Kidney (tissue), 14 donors: Measurements from ENCODE around the gene LCLAT1. TPM values are rescaled to one million over a fixed set of nuclear protein-coding genes. Genes with fewer than 3 reads are reported as not detected.

ENCODE experiments used
- DNase-seq, 5 donors: peaks; one replicate each; pipeline ENCODE4 v3.0.0-alpha.2; 2013 to 2020
- FAIRE-seq: peaks from 2 replicates; lab custom pipeline; 2012; peaks lifted over from hg19 to GRCh38; lab: Jason Lieb, UNC
- H3K27ac ChIP-seq, 2 donors: one replicate each; pipeline ENCODE4 v1.7.0; 2013; ENCODE audit warnings: low read depth in 2 of 2, low read length in 2 of 2, inconsistent platforms in 1 of 2
- H3K27me3 ChIP-seq: one replicate; pipeline ENCODE4 v1.7.1; 2013; ENCODE audit warnings: low read length, inconsistent platforms; ENCODE audit not compliant: control insufficient read depth, insufficient read depth
- H3K36me3 ChIP-seq, 3 donors: one replicate each; pipeline versions ENCODE4 v1.7.0 to v1.7.1; 2013; ENCODE audit warnings: low read length in 3 of 3, control low read depth in 1 of 3, inconsistent platforms in 1 of 3; ENCODE audit not compliant: insufficient read depth in 3 of 3, control insufficient read depth in 2 of 3
- H3K4me1 ChIP-seq, 3 donors: one replicate each; pipeline versions ENCODE4 v1.7.0 to v1.7.1; 2013; ENCODE audit warnings: low read length in 3 of 3, inconsistent platforms in 1 of 3, low read depth in 1 of 3; ENCODE audit not compliant: control insufficient read depth in 2 of 3, insufficient read depth in 2 of 3
- H3K4me3 ChIP-seq, 3 donors: one replicate each; pipeline versions ENCODE4 v1.7.0 to v1.8.1; 2013; ENCODE audit warnings: low read length in 3 of 3, control low read depth in 1 of 3, inconsistent platforms in 1 of 3
- H3K9ac ChIP-seq, 3 donors: one replicate each; pipeline versions ENCODE4 v1.7.0 to v1.7.1; 2013; ENCODE audit warnings: low read length in 3 of 3, control low read depth in 1 of 3, inconsistent platforms in 1 of 3
- H3K9me3 ChIP-seq, 3 donors: one replicate each; pipeline versions ENCODE4 v1.7.0 to v1.7.1; 2013; ENCODE audit warnings: low read length in 3 of 3, control low read depth in 1 of 3, inconsistent platforms in 1 of 3; ENCODE audit not compliant: control insufficient read depth in 2 of 3, insufficient read depth in 1 of 3
- CTCF ChIP-seq: IDR thresholded peaks from 3 replicates; pipeline ENCODE4 v1.5.1; 2012; ENCODE audit warnings: mild to moderate bottlenecking, moderate library complexity, borderline replicate concordance; ENCODE audit not compliant: insufficient read depth; ENCODE audit errors: extremely low read depth
- intact Hi-C: fragments of 100-400 bp; cut with DNase I; formaldehyde crosslinking; loops from one replicate; pipeline ENCODE4 v1.11.1; 2022
- polyA plus RNA-seq: library from polyadenylated mRNA; stranded (reverse); fragments of 350-450 nt; fragmentation: Illumina TruSeq; extraction: RNeasy Lipid Tissue Mini Kit (QIAGEN cat#74804); gene quantifications from one replicate; pipeline ENCODE4 v1.2.3, GENCODE V29; 2014; ENCODE audit warnings: low read depth, low replicate concordance; ENCODE audit not compliant: insufficient read depth
- total RNA-seq: library from RNA; stranded (reverse); fragmentation: NEBNext Ultra II Directional; extraction: Animal tissue kit (Norgen Biotek cat#: 25700); gene quantifications from one replicate; pipeline ENCODE4 v1.2.1, GENCODE V29; 2021
- donor health status: control.
- donor health status: control.
- donor health status: control.
- donor health status: control.
- donor health status: control.
- donor health status: DM: yes; HTN: yes; CAD: no.
- donor health status: Normal renal cell carcinoma (clear cell type).

Gene LCLAT1
- total and polyA plus RNA-seq, 2 donors from 2014 or later = 5.6 to 19.4 TPM

DNA sequence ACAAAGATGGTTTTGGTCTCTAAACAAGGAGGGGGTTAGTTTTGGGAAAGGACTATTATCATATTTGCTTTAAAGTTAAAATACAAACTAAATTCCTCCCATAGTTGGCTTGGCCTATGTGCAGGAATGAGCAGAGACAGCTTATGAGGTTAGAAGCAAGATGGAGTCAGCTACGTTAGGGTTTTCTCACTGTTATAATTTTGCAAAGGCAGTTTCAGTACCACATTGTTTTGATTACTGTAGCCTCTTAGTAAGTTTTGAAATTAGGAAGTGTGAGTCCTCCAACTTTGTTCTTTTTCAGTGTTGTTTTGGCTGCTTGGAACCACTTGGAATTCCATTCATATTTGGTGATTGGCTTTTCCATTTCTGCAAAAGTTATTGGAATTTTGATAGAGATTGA is 23.4 kb downstream of the LCLAT1 start:
- Histone ChIP-seq H3K9ac (no peak overlapping the region), H3K4me3 (no peak overlapping the region), H3K27ac (no peak overlapping the region), H3K9me3 (peaks cover 0 to 3% (median 0%) of the 10 kb centered on the region in 3 donors), H3K27me3 (no peaks in the 10 kb centered on the region), H3K4me1 (peaks cover 0 to 7% (median 3%) of the 10 kb centered on the region in 3 donors), H3K36me3 (no peaks in the 10 kb centered on the region)
- FAIRE-seq = no peak
- no peak for DNase-seq
- no peak for TF ChIP-seq CTCF
- intact Hi-C loops = no loop called here

GRCh38 chr2:30472326-30472725 is 25.3 kb downstream of the LCLAT1 start:
- FAIRE-seq = no peak
- TF ChIP-seq CTCF = no peak

DNA sequence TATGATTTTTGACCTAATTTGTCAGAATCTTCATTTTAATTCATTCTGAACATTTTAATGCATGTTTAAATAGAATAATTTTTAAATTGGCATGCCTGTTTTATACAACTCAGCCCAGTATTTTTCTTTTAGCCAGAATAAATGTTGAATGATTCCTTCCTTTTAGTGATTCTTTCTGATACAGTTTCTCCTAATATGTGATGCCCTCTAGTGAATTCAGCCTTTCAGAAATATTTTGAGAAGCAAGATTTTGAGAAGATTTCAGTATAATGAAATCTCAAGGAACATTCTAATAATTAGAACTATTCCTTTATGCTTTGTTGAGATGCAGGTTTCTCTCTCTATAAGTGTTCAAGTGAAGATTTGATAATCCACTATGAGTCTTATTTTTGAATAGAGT is 28.5 kb downstream of the LCLAT1 start:
- DNase-seq = peak in 1 of 5 donors; percentile 29
- Histone ChIP-seq H3K27ac (no peak overlapping the region), H3K4me3 (no peak overlapping the region), H3K36me3 (no peaks in the 10 kb centered on the region), H3K27me3 (no peaks in the 10 kb centered on the region), H3K9me3 (no peaks in the 10 kb centered on the region), H3K9ac (no peak overlapping the region), H3K4me1 (peaks cover 0 to 12% (median 3%) of the 10 kb centered on the region in 3 donors)
- peak; percentile 77 for FAIRE-seq
- intact Hi-C loops = no loop called here
- TF ChIP-seq CTCF = peak; percentile 14

More at GRCh38 chr2:30472326-30472725, 25.3 kb downstream of the LCLAT1 start:
- Histone ChIP-seq H3K4me1 (peaks cover 0 to 11% (median 3%) of the 10 kb centered on the region in 3 donors), H3K4me3 (no peak overlapping the region), H3K27me3 (no peaks in the 10 kb centered on the region), H3K36me3 (no peaks in the 10 kb centered on the region), H3K27ac (no peak overlapping the region), H3K9ac (no peak overlapping the region), H3K9me3 (peaks cover 0 to 3% (median 0%) of the 10 kb centered on the region in 3 donors)
- intact Hi-C loops = no loop called here
- DNase-seq = peak in 1 of 5 donors; percentile 16

- no peak for TF ChIP-seq CTCF
- H3K36me3 ChIP-seq = no peaks in the 10 kb centered on the region
- peaks cover 0 to 12% (median 3%) of the 10 kb centered on the region in 3 donors for H3K4me1 ChIP-seq
- no peak overlapping the region for H3K27ac ChIP-seq
- H3K9ac ChIP-seq = no peak overlapping the region
- no peak overlapping the region for H3K4me3 ChIP-seq
- intact Hi-C loops = no loop called here
- FAIRE-seq (no peak), DNase-seq (no peak)
- H3K9me3 ChIP-seq = no peaks in the 10 kb centered on the region
- H3K27me3 ChIP-seq = no peaks in the 10 kb centered on the region
Measured at GRCh38 chr2:30476636-30477035, 29.6 kb downstream of the LCLAT1 start.
